T-helper 2 cell (primary cell): ENCODE data around the gene FLCN.

Source experiments
- DNase-seq, 5 experiments: peaks; one replicate each; pipeline versions ENCODE4 v3.0.0 to v3.0.0-alpha.2; 2012 to 2022

The FLCN gene

DNA sequence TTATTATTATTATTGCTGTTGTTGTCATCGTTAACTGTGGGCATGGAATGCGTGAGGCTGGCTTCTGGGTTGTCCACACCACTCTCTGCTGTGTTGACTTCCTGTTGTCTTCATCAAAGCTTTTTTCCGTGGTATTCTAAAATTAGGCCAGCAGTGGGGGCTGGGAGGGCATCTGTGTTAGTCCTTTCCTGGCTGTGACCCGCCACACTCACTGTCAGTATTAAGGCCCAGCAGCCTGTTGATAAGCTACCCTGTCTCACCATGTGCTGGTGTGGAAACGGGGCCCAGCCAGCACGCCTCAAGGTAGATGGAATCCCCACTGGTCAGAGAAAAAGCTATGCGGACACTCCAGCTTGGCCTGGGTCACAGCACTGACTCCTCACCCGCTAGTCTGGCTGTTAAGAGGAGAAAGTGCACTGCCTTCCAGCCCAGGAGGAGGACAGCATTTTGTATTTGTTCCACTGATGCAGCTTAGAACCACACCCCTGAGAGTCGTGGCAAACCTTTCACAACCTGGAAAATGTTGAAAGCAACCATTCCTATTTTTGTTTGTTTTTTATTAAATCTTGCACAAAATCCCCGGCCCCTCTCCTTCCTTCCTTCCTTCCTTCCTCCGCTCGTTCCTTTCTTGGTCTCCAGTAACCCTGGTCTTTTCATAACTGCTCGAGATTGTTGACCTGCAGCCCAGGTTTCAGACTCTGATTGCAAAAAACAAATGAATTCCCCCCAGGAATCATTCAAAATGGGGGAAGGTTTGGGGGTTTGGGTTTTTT is 51.8 kb downstream of the FLCN start:
- DNase-seq = peak in 1 of 5 experiments; percentile 67

DNA sequence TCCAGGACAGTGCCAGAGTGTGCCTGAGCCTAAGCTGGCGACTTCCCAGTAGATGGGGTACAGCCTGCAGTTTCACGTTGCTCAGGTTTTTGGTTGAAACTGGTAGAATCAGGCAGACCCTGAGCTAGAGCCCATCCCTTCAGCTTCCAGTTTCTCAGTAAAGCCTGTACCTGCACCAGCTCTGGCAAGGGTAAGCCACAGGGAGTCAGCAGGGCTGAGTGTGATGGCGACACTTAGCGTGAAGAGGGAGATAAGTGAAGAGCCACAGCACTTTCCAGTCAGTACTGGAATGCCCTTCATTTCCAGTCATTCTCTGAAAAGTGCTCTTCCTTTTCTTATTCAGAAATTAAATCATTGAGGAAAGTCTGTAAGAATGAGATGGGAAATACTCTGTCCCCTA is 53.2 kb downstream of the FLCN start:
- DNase-seq = peak in 1 of 5 experiments; percentile 46

DNA sequence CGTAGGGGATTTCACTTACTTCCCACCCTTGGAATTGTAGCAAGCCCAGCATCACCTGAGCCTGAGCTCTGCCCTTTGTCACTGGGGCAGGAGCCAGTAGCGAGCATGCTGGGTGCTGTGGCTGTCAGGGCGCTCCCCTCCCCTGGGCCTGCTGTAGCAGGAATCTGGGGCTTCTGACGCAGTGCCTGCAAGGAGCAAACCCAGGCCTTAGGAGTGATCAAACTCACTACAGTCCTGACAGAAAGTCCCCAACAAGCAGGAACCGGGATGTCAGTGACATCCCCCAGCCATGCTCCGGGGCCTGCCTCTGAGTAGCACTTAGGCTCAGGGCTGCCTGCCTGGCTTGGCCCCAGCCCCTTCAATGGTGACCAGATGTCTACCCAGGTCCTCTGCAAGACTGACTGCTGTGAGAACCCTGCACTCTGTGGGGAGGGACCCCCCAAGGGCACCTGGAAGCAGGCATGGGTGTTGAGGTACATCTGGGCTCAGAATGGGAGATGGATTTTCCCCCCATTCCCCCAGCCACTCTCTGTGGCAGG is 54.3 kb downstream of the FLCN start:
- no peak for DNase-seq

DNA sequence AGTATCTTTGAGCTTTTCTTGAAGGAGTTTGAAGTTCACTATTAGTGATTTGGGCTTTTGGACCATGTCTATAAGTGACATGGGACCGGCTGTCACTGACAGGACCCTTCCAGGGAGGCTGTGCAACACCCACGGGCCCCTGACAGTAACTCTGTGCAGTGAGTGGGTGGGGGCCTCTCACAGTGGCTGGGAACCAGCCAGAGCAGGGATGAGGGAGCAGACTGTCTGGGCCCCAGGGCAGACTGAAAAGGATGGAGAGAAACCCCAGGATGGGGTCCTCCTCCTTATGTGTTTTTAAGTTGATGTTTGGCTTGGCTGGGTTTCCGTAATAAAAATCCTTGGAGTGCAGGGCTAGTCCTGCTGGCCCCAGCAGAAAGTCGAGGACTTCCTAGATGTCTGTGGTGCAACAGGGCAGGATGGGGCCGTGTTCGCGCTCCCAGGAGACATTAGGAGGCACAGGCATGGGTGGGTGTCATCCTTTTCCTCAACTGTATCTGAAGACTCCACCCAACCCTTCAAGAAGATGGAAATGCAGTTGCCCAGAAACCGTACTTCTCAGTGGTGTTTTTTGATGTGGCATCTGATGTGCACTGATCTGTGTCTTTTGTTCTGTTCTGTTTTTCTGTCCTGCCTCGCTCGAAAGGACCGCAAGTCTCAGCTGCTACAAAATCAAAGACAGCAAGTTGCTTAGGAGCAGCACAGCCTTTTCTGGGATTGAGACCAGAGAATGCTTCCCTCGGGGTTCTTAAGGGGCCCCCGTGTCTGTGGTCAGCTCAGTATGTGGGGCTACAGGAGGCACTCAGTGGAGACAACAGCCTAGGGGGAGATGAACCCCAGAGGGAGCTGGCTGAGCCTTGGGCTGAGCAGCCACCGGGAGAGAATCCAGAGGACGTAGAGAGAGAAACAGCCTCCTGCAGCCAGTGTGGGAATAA is 55.0 kb downstream of the FLCN start:
- peak in 2 of 5 experiments; percentile 31 to 82 for DNase-seq

DNA sequence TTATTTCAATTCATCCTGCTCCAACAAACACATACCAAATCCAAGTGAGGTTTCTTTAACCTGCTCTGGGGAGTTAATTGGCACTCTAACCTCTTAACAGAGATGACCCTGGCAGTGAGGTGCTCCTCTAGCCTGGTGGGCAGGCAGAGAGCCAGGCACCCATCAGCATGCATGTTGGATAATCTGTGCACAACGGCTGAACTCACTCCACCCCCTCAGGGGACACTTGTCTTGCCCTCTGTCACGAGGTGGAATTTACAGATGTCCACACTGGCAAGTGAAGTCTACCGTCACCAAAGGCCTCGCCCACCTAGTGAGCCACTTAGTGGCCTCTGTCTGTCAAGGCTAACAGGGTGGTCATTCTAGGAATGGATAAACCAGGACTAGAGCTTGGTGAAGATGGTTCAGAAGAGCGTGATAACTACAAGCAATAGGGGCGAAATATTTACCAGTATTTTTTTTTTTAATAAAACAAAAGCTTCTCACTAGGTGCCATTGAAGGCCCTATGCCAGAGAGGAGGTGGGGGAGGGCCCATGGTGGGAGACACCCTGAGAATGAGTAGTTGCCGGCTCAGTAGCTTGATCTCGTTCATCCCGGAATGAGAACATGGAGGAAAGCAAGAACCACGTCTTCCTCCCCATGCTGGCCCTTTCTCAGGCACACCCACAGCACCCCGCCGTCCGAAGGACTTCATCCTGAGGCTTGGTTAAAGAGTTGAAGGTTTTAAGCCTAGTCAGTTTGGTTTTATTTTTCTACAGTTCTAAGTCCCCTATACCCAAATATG is 56.0 kb downstream of the FLCN start:
- peak in 1 of 5 experiments; percentile 39 for DNase-seq

DNA sequence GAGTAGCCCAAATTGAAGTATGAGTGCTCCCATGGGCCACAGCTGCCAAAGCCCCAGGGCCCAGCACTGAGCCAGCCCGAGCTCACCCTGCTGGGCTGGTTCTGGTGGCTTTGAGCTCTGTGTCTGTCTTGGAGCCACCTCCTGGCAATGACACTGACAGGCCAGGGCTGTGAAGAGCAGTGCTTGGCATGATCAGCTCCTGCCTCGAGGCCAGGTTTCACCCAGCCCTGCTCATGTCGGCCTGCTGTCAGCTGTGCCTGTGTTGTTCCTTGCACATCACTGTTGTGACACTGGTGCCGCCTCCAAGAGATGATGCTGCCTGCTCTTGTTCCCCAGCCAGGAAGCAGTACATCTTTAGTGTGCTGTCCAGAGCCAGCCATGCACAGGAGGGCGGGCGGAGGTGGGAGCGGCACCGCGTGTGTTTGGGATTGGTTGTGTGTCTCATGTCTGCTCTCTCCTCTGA is 56.8 kb downstream of the FLCN start:
- DNase-seq = peak in 1 of 5 experiments; percentile 78

DNA sequence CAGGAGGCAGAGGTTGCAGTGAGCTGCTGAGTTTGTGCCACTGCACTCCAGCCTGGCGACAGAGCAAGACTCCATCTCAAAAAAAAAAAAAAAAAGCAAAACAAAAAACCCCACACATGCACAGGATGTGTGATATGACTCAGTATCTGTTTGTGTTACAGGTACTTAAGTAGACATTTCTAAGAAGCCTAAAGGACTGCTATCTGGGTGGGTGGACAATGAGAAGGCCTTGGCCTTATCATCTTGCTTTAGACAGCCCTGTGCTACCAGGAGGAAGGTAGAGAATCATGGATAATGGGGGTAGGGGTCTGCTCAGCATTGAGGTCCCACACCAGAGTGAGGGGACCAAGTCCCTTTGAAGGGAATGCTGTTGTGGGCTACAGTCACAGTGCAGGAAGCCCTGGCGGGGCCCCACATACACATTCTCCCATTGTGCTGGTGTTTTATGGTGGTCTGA is 57.6 kb downstream of the FLCN start:
- peak in 2 of 5 experiments; percentile 24 to 92 for DNase-seq

DNA sequence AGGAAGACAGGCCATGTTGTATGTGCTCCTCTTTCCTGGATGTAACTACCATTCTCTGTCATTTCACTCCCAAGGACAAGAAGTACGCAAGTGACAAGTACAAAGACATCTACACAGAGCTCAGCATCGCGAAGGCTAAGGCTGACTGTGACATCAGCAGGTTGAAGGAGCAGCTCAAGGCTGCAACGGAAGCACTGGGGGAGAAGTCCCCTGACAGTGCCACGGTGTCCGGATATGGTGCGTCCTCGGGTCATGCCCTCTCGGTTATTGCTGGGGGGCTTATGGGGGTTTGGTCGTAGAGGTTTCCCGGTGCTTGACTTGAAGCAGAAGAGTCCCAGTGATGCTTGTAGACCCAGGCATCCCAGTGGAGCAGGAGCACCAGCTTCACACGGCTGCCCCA is 59.8 kb downstream of the FLCN start:
- peak in 1 of 5 experiments; percentile 76 for DNase-seq

DNA sequence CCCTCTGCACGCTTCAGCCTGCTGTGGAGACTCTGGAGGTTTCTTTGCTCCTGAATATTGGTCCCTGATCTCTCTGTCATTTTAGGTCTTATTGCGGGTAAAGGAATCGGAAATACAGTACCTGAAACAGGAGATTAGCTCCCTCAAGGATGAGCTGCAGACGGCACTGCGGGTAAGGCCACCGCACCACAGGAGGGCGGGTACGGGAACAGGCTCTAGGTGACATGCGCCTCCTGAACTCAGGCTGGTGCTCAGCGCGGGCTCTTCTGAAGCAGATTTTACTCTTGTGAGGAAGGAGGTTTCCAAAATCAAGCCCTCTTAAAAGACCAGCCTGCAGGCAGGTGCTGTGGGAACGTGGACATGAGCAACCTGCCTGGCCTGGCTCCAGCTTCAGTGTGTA is 60.6 kb downstream of the FLCN start:
- DNase-seq = peak in 1 of 5 experiments; percentile 76

DNA sequence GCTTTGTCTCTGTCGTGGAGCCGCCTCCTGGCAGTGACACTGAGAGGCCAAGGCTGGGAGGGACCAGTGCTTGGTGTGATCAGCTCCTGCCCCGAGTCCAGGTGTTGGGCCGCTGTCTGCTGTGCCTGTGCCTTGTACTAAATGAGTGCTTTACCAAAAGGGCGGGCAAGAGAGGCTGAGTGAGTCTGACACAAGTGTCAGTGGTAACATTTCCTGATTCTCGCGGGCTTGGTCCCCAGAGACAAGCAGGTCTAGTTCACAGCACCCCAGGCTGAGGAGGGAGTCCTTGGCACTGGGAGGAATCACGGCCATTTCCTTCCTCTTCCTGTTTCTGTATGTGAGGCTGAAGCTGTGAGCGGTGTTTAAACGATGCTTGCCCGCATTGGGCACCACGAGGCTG is 61.1 kb downstream of the FLCN start:
- peak in 1 of 5 experiments; percentile 61 for DNase-seq

DNA sequence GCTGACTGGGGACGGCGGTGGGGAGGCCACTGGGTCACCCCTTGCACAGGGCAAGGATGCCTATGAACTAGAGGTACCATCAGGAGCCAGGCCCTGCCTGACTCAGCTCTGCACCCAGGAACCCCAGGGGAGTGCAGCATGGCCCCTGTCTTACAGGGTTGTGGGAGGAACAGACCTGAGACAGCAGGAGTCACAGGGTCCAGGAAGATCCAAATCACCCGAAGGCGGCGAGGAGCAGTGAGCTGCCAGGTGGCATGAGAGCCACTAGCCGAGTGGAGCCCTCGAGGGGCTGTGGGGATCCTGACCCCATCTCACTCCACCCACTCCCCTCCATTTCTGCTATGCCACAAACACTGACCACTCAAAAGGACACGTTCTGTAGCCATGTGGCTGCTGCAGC is 61.6 kb downstream of the FLCN start:
- DNase-seq = no peak

DNA sequence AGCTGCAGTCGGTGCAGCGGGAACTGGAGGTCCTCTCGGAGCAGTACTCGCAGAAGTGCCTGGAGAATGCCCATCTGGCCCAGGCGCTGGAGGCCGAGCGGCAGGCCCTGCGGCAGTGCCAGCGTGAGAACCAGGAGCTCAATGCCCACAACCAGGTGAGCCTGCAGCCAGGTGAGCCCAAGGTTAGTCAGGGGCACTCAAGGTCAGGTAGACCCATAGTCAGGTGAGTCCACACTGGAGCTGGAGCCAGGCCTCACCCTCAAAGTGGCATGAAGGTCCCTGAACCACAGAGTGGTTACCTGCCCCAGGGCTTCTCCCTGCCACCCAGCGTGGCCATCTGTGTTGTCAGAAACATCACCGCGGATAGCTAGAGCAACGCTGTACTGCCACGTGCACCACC is 63.0 kb downstream of the FLCN start:
- DNase-seq = no peak

DNA sequence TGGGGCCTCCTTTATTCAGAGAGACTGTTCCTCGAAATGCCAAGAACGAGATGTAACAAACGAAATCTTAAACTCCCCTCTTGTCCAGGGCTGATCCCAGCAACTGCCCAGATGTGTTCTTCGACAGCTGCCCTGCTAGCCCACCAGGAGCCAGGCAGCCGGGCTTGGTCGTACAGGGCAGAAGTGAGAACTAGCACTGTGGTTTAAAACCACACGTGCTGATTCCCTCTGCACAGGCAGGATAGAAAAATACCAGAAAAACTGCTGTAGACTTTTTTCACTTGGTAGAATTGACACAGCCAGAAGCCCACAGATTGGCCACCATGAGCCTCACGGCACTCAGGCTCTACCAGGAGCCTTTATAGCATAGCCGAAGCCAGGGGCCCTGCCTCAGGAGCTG is 64.0 kb downstream of the FLCN start:
- DNase-seq = peak in 1 of 5 experiments; percentile 53

DNA sequence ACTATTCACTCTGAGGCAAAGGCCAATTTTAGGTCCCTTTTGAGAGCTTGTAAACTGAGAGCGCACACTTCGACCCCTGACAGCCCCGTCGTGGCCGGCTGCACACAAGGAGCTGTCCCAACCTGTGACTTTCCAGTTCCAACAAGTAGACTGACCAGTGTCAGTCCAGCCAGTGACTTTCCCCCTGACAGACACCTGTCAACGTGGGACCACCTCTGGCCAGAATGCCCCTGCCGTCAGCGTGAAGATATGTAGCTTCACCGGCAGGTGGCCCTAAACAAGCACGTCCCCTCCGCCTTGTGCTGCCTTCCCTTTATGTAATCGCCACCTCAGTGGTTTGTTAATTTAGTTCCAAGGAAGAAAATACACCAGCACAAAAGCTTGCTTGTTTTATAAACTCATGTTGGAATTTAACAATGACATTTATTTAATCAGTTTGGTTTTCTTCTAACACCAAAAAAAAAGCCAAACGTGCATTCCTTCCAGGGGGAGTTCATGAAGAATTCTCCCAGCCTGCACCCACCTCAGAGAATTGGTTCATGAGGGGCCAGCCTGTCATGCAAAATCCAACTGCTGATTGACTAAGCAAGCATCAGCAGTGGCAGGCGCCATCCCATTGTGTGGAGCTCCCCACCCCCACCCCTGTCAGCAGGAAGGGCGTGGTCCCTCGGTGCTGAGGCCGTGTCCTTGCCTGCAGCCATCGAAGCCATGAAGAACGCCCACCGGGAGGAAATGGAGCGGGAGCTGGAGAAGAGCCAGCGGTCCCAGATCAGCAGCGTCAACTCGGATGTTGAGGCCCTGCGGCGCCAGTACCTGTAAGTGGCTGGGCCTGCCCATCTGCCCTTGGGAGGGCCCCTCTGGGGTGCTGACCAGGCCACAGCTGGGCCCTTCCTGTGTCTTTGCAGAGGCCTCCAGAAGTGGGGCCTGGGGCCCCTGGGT is 64.7 kb downstream of the FLCN start:
- DNase-seq = no peak

DNA sequence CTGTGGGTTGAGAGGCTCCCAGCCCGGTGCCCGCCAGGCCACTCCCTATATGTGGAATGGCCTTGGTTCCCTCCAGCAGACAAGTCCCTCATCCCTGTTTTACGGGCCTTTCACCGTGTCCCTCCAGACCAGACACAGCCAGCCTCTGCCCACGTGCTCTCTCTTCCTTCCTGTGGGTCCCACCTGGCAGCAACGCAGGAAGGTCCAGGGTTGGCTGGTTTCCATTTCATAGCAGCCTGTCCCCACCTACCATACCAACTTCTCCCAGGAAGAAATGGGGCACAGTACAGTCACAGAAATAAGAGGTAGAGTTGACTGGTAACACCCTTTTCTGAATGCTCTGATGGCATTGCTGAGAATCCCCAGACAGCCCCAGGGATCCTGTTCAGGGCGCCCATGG is 65.8 kb downstream of the FLCN start:
- no peak for DNase-seq

DNA sequence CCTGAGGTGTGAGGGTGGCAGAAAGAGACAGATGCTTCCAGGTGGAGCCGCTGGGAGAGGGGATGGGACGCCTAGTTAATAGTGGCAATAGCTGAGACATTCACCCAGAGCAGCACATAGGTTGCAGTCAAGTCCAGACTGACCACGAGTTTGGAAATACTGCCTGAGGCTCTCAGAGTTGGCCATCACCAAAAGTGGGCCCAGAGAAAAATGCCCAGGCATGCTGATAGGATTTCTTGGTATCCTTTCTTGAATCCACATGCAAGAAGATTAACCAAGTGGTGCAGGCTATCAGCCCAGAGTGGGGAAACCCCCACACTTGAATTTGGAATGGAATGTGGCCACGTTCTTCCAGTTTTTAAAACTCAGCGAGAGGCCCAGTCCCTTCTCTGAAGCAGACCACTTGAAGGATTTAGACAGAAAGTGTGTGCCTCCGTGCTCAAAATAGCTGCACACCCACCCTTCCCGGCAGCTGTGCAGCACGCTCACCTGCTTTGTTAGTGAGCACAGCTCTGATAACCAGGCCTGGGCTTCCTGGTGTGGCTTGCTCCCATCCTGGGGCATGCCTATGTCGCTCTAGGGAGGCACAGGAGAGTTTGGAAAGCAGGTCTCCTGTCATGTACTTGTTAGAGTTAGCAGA is 66.5 kb downstream of the FLCN start:
- no peak for DNase-seq

DNA sequence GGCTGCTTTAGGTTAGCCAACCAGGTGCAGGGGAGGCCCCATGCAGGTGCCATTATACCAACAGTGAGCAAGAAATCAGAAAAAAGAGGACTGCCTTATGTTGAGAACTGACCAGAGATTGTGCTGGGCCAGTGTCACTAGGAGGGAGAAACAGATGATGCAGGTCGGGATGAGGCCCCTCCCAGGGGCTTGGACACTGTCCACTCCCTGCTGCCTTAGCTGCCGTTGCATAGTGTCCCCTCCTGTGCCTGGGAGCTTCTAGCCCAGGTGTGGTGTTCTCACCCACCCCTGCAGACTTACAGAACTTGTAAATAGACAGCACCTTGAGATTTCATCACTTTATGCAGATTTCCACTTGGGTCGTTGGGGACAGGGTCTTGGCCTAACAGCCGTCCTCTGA is 67.6 kb downstream of the FLCN start:
- DNase-seq = no peak

DNA sequence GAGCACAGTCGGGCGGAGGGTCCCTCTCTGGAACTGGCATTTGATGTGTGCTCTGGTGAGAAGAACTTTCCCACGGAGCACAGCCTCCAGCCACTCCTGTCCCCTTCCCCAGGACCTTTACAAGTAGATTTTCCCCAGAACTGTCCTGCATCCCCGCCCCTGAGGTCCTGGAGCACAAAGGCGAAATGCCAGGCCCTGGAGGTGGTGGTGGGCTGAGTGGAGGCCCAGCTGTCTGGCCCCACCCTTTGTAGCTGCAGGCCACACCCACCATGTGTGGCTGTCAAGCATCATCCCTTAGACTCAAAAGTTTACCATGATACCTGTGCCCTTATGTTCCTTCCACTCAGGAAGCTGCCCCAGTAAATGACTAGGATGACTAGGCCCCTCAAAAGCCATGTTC is 68.6 kb downstream of the FLCN start:
- no peak for DNase-seq

DNA sequence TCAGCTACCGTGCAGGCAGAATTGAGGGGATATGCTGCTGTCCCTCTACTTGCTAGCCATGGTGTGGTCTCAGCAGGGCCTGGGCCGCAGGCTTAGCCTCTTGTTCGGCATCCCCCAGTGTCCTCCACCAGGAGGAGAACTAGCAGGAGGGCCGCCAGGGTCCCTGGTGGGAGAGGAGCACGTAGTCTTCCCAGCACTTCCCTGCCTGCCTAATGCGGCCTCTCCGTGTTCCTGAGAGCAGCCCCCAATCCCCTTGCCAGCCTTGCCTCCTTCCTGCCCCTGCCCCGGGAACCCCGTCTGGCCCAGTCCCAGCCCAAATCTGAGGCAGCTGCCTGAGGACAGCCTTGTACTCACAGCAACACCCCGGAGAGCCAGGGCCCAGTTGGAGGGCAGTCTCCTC is 69.0 kb downstream of the FLCN start:
- DNase-seq = no peak

DNA sequence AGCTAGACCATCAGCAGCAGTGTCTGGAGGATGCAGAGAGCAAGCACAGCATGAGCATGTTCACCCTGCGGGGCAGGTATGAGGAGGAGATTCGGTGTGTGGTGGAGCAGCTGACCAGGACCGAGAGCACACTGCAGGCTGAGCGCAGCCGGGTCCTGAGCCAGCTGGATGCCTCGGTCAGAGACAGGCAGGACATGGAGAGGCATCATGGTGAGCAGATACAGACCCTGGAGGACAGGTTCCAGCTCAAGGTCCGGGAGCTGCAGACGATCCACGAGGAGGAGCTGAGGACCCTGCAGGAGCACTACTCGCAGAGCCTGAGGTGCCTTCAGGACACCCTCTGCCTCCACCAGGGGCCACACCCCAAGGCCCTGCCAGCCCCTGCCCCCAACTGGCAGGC is 69.6 kb downstream of the FLCN start:
- DNase-seq = no peak

DNA sequence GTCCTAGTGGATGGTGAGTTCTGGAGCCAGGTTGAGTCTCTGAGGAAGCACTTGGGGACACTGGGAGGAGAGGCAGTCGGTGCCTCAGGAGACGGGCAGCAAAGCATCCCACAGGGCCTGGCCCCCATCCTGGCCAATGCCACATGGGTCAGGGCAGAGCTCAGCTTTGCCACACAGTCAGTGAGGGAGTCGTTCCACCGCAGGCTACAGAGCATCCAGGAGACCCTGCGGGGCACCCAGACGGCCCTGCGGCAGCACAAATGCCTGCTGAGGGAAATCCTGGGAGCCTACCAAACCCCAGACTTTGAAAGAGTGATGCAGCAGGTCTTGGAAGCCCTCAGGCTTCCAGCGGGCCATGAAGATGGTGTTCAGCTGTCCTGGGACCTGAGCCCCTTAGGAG is 70.5 kb downstream of the FLCN start:
- DNase-seq = no peak
